Measurements from ENCODE around the gene TBC1D22A.

The TBC1D22A gene

GRCh38 chr22:47110817-47111443, 348.5 kb downstream of the TBC1D22A start:
- Histone ChIP-seq H3K27ac (no peak overlapping the region), H3K9me3 (ENCODE audit: severe bottlenecking) (no peaks in the 10 kb centered on the region), H3K27me3 (ENCODE audit: insufficient read depth, low read depth, severe bottlenecking) (no peaks in the 10 kb centered on the region), H3K36me3 (no peaks in the 10 kb centered on the region), H3K4me3 (ENCODE audit: low read depth, low read length) (no peak overlapping the region)
- TF ChIP-seq, protein P1, sequence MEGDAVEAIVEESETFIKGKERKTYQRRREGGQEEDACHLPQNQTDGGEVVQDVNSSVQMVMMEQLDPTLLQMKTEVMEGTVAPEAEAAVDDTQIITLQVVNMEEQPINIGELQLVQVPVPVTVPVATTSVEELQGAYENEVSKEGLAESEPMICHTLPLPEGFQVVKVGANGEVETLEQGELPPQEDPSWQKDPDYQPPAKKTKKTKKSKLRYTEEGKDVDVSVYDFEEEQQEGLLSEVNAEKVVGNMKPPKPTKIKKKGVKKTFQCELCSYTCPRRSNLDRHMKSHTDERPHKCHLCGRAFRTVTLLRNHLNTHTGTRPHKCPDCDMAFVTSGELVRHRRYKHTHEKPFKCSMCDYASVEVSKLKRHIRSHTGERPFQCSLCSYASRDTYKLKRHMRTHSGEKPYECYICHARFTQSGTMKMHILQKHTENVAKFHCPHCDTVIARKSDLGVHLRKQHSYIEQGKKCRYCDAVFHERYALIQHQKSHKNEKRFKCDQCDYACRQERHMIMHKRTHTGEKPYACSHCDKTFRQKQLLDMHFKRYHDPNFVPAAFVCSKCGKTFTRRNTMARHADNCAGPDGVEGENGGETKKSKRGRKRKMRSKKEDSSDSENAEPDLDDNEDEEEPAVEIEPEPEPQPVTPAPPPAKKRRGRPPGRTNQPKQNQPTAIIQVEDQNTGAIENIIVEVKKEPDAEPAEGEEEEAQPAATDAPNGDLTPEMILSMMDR (IDR thresholded peaks at IDR 0.05; ENCODE audit: low read depth, low read length), result no peak
- no peak for DNase-seq

DNA sequence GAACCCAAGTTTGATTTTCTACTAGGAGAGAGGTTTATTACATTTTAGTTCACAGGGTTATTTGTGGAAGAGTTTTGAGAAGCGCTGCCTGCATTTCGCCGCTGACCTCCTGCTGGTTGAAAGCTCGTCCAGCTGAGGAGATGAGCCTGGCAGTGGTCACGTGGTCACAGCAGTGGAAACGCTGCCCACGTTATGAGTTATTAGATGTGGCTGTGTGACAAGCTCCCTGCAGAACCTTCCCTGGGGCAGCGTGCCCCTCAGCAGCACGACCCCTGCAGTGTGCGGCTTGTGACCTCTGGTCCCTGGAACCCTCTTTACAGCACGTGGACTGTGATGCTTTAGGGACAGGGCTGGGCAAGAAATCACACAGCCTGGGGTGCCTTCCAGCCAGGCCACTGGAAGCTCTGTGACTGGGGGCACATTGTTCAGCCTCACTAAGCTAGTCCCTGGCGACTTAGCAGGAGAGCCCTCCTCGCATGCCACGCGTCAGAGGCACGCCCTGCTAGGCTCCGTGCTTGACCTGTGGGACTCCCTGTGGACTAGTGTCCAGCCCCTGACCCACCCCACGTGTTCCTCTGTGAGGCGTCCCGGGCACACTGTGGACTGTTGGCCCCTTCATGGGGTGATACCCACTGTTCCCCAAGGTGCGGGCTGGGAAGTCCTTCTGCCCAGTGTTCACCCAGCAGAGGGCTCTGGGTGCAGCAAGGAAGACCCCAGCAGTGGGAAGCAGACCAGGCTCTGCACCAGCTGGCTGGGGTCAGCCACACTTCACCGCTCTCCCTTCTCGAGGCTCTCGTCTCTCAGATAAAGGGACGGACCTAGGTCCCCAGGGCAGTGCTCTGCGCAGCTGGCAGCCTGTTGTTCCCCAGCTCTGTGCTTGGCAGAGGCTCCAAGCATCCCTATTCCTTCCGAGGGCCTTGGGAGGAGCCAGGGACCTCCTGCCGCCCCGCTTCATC, 349.5 kb downstream of the TBC1D22A start:
- no peaks in the 10 kb centered on the region for H3K9me3 ChIP-seq (ENCODE audit: severe bottlenecking)
- H3K27me3 ChIP-seq (ENCODE audit: insufficient read depth, low read depth, severe bottlenecking), result no peaks in the 10 kb centered on the region
- H3K27ac ChIP-seq, result no peak overlapping the region
- TF ChIP-seq, protein P1 (IDR thresholded peaks at IDR 0.05; ENCODE audit: low read depth, low read length), result no peak
- H3K36me3 ChIP-seq, result no peaks in the 10 kb centered on the region
- no peak overlapping the region for H3K4me3 ChIP-seq (ENCODE audit: low read depth, low read length)
- DNase-seq, result no peak

DNA sequence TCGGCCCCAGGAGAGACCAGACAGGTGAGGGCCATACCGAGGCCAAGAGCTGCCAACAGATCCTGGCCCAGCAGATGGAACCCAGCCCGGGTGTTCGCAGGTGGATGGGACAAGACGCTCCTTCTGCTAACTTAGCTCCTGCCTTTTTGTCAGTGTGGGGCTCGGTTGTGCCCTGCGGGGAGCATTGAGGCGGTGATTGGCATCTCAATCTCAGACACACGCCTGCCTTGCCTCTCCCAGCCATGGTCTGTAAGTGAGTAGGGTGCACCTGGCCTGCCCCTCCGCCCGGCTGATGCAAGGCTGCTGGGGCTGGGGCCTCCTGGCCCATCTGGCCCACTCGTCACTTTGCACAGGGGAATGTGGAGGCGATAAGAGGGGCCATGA, 350.1 kb downstream of the TBC1D22A start:
- H3K27me3 ChIP-seq (ENCODE audit: insufficient read depth, low read depth, severe bottlenecking), result no peaks in the 10 kb centered on the region
- DNase-seq, result no peak
- no peak overlapping the region for H3K27ac ChIP-seq
- no peaks in the 10 kb centered on the region for H3K9me3 ChIP-seq (ENCODE audit: severe bottlenecking)
- no peak overlapping the region for H3K4me3 ChIP-seq (ENCODE audit: low read depth, low read length)
- TF ChIP-seq, protein P1 (IDR thresholded peaks at IDR 0.05; ENCODE audit: low read depth, low read length), result no peak
- no peaks in the 10 kb centered on the region for H3K36me3 ChIP-seq

DNA sequence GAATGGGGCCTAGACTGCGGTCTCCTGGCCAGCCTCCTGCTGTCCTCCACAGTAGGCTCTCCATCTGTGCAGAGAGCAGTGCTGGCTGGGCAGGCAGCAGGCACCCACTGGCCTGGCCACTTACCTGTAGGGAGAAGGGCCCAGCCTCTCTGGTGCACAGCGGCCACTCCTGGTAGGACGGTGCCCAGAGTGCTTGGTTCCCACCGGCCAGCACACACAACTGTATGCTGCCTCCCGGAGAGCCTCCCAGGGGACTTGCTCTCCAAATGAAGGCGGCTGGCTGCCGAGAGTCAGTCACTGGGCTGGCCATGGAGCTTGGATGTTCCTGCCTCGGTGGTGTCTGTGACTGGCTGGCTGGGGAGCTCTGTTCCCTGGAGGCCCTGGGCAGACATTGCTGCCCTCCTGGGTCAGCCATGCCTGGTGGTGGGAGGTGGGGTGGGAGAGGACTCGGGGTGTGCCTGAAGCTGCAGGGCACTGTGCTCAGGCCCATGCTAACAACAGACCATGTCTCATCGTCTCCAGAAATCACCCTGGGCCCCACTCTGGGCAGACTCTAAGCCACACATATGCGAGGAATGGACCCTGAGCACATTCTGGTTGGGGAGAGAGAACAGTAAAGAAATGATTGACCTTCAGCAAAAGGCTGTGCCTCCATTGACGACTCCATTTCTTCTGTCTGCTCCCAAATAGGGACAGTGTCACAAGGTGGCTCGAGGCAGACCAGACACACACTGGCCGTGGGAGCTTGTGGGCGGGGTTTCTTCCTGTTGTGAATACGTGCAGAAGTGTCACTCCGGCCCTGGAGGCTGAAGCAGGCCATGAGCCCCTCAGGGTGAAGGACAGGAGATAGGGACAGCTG, 350.8 kb downstream of the TBC1D22A start:
- H3K27ac ChIP-seq, result no peak overlapping the region
- DNase-seq, result no peak
- no peaks in the 10 kb centered on the region for H3K36me3 ChIP-seq
- no peaks in the 10 kb centered on the region for H3K27me3 ChIP-seq (ENCODE audit: insufficient read depth, low read depth, severe bottlenecking)
- TF ChIP-seq, protein P1 (IDR thresholded peaks at IDR 0.05; ENCODE audit: low read depth, low read length), result no peak
- H3K9me3 ChIP-seq (ENCODE audit: severe bottlenecking), result no peaks in the 10 kb centered on the region
- H3K4me3 ChIP-seq (ENCODE audit: low read depth, low read length), result no peak overlapping the region

GRCh38 chr22:47113853-47114415, 351.5 kb downstream of the TBC1D22A start:
- Histone ChIP-seq H3K27me3 (ENCODE audit: insufficient read depth, low read depth, severe bottlenecking) (no peaks in the 10 kb centered on the region), H3K4me3 (ENCODE audit: low read depth, low read length) (no peak overlapping the region), H3K36me3 (no peaks in the 10 kb centered on the region), H3K9me3 (ENCODE audit: severe bottlenecking) (no peaks in the 10 kb centered on the region), H3K27ac (no peak overlapping the region)
- no peak for DNase-seq
- TF ChIP-seq, protein P1 (IDR thresholded peaks at IDR 0.05; ENCODE audit: low read depth, low read length), result no peak
